Osteocyte (in vitro differentiated cells): ENCODE results near the gene SH3BP4. TPM values are rescaled to one million over a fixed set of nuclear protein-coding genes. Genes with fewer than 3 reads are reported as not detected.

ENCODE experiments used
- DNase-seq: peaks from one replicate; pipeline ENCODE4 v3.0.0; 2021; ENCODE audit warnings: mixed read lengths; ENCODE audit not compliant: unreplicated experiment; ENCODE audit errors: extremely low spot score
- H3K27ac Mint-ChIP-seq: one replicate; pipeline ENCODE4 v1.8.0; 2021; ENCODE audit warnings: mild to moderate bottlenecking, mixed read lengths; ENCODE audit not compliant: unreplicated experiment
- H3K27me3 Mint-ChIP-seq: one replicate; pipeline ENCODE4 v1.8.0; 2021; ENCODE audit warnings: mixed read lengths; ENCODE audit not compliant: unreplicated experiment
- H3K36me3 Mint-ChIP-seq: one replicate; pipeline ENCODE4 v1.8.0; 2021; ENCODE audit warnings: mixed read lengths; ENCODE audit not compliant: unreplicated experiment
- H3K4me1 Mint-ChIP-seq: one replicate; pipeline ENCODE4 v1.8.0; 2021; ENCODE audit warnings: mixed read lengths; ENCODE audit not compliant: unreplicated experiment
- H3K4me3 Mint-ChIP-seq: one replicate; pipeline ENCODE4 v1.8.0; 2021; ENCODE audit warnings: mild to moderate bottlenecking, moderate library complexity, mixed read lengths; ENCODE audit not compliant: unreplicated experiment
- H3K9me3 Mint-ChIP-seq: one replicate; pipeline ENCODE4 v1.8.0; 2021; ENCODE audit warnings: mixed read lengths; ENCODE audit not compliant: unreplicated experiment
- long read RNA-seq: library from polyadenylated mRNA; unstranded; transcript quantifications from one replicate; pipeline ENCODE4 v2.0.0, GENCODE V29; 2021
- total RNA-seq: library from RNA; stranded (reverse); gene quantifications from 2 replicates; pipeline ENCODE4 v1.2.1, GENCODE V29; 2021
- TF ChIP-seq, protein P1 (sequence below): fragments of 200-600 bp; sonication (generic); IDR thresholded peaks from 2 replicates; pipeline ENCODE4 v1.5.0; 2021; ENCODE audit warnings: antibody characterized with exemption, mild to moderate bottlenecking, moderate library complexity

The SH3BP4 gene, protein sequence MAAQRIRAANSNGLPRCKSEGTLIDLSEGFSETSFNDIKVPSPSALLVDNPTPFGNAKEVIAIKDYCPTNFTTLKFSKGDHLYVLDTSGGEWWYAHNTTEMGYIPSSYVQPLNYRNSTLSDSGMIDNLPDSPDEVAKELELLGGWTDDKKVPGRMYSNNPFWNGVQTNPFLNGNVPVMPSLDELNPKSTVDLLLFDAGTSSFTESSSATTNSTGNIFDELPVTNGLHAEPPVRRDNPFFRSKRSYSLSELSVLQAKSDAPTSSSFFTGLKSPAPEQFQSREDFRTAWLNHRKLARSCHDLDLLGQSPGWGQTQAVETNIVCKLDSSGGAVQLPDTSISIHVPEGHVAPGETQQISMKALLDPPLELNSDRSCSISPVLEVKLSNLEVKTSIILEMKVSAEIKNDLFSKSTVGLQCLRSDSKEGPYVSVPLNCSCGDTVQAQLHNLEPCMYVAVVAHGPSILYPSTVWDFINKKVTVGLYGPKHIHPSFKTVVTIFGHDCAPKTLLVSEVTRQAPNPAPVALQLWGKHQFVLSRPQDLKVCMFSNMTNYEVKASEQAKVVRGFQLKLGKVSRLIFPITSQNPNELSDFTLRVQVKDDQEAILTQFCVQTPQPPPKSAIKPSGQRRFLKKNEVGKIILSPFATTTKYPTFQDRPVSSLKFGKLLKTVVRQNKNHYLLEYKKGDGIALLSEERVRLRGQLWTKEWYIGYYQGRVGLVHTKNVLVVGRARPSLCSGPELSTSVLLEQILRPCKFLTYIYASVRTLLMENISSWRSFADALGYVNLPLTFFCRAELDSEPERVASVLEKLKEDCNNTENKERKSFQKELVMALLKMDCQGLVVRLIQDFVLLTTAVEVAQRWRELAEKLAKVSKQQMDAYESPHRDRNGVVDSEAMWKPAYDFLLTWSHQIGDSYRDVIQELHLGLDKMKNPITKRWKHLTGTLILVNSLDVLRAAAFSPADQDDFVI
- 60.1 and 62.1 TPM in 2 replicates for total RNA-seq
- long read RNA-seq, full-length matches to known transcripts = 1 of 25 reads
- long read RNA-seq, partial matches to known transcripts = 21 of 25 reads
- long read RNA-seq, other reads (novel, unspliced or antisense) = 3 of 25 reads

DNA sequence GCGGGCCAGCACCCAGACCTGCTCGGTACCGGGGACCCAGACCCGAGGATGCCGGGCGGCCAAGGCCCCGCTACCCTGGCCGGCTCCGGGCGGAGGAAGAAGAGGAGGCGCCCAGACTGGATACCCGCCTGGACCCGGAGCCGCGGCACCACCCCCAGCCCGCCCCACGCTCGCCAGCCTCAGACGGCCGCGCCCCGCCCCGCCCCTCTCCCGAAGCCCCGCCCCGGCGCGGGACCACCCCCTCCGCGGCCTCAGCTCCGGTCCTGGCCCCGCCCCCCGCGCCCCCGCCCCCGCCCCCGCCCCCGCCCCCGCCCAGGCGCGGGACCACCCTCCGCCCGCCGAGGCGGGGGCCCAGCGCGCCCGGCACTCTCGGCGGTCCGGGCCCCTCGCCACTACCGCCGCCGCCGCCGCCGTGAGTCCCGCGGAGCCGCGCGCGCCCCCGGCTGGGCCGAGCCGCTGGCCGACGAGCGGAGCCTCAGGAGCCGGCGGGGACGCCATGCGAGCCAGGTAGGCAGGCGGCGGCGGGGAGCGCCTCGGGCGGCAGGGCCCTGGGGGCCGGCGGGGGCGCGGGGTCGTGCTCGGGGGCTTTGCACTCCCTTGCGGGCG is at the start of gene SH3BP4:
Gene SH3BP4, plus strand, starts transcription at position 354 of the 606 bp plus-strand sequence. CDS start 82,986 bp downstream, outside the sequence.
- Mint-ChIP-seq H3K4me1 (peaks cover 62% of the 10 kb centered on the region), H3K4me3 (peak within 1 kb of the TSS; percentile 88), H3K27ac (peak within 1 kb of the TSS; percentile 96), H3K9me3 (no peaks in the 10 kb centered on the region), H3K27me3 (no peaks in the 10 kb centered on the region), H3K36me3 (no peaks in the 10 kb centered on the region)
- TF ChIP-seq, protein P1, sequence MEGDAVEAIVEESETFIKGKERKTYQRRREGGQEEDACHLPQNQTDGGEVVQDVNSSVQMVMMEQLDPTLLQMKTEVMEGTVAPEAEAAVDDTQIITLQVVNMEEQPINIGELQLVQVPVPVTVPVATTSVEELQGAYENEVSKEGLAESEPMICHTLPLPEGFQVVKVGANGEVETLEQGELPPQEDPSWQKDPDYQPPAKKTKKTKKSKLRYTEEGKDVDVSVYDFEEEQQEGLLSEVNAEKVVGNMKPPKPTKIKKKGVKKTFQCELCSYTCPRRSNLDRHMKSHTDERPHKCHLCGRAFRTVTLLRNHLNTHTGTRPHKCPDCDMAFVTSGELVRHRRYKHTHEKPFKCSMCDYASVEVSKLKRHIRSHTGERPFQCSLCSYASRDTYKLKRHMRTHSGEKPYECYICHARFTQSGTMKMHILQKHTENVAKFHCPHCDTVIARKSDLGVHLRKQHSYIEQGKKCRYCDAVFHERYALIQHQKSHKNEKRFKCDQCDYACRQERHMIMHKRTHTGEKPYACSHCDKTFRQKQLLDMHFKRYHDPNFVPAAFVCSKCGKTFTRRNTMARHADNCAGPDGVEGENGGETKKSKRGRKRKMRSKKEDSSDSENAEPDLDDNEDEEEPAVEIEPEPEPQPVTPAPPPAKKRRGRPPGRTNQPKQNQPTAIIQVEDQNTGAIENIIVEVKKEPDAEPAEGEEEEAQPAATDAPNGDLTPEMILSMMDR = no peak
- DNase-seq = peak; percentile 93

DNA sequence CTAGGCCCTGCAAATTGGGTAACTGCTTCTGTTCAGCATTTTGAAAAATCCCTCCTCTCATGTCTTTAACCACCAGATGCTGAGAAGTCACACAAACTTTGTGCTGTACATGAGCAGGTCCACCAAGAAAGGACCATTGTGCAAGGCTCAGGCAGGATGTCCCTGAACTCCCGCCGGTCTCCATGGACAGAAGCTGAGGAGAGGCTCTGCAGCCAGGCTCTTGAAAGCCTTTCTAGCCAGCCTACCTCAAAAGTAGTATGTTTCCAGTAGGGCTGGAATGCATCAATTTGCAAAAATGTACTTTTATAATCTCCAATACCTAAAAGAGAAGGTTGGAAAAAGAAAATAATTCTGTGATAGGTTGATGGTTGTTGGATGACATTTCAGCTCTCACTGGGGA is 47.0 kb upstream of the SH3BP4 start:
- DNase-seq = no peak
- H3K4me1 Mint-ChIP-seq = no peaks in the 10 kb centered on the region
- H3K36me3 Mint-ChIP-seq = no peaks in the 10 kb centered on the region
- TF ChIP-seq, protein P1 = no peak
- no peaks in the 10 kb centered on the region for H3K9me3 Mint-ChIP-seq
- no peak overlapping the region for H3K27ac Mint-ChIP-seq
- no peak overlapping the region for H3K4me3 Mint-ChIP-seq
- no peaks in the 10 kb centered on the region for H3K27me3 Mint-ChIP-seq

DNA sequence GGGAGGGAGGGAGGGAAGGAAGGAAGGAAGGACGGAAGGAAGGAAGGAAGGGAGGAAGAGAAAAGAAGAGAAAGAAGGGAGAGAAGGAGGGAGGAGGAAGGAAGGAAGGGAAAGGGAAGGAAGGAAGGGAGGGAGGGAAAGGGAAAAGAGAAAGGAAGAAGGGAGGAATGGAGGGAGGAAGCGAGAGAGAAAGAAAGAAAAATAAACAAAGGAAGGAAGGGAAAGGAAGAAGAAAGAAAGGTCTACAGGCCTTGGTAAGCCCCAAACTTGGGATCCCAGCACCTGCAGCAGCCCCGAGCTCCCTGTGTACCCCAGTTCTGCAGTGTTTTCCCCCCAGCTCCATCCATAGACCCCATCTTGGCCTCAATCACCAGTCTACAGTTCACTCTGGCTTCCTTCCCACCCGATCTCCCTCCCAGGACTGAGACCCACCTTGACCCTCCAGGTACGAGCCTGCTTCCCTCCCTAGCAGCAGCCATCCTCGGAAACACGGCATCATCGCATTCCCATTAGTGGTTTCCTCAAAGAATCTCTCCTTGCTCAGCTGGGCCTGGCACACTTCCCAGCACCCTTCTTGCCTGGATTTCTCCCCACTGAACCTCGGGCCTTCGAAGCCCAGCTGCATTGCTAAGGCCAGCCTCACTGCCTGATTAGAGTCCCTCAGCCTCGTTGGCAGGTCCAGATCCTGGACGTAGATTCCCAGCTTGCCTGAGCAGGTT is 46.1 kb upstream of the SH3BP4 start:
- Mint-ChIP-seq H3K9me3 (no peaks in the 10 kb centered on the region), H3K27me3 (no peaks in the 10 kb centered on the region), H3K27ac (no peak overlapping the region), H3K36me3 (no peaks in the 10 kb centered on the region), H3K4me1 (no peaks in the 10 kb centered on the region), H3K4me3 (no peak overlapping the region)
- TF ChIP-seq, protein P1 = no peak
- no peak for DNase-seq

DNA sequence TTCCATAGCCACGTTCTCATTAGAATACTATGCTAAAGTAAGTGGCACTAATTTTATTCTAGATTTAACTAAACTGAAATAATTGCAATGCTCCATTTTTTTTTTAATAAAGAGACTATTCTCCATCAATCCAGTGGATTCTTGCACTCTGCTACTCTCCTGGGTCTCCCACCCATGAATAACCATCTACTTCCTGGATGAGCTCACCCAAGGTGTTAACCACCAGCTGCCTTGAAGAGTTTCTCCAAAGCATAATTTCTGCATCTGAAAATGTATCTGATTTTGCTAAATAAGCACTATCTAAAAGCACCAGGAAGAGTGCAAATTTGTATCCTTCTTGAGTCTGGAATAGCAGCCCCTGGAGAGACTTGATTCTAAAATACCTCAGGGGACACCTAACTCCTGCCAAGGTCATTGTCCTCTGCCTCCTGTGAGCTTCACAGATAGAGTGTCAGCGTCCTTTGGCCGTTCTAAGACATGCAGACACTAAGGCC is 41.6 kb upstream of the SH3BP4 start:
- no peaks in the 10 kb centered on the region for H3K9me3 Mint-ChIP-seq
- no peaks in the 10 kb centered on the region for H3K27me3 Mint-ChIP-seq
- no peak overlapping the region for H3K4me3 Mint-ChIP-seq
- no peak overlapping the region for H3K27ac Mint-ChIP-seq
- TF ChIP-seq, protein P1 = no peak
- no peaks in the 10 kb centered on the region for H3K4me1 Mint-ChIP-seq
- DNase-seq = no peak
- no peaks in the 10 kb centered on the region for H3K36me3 Mint-ChIP-seq
